Panc1 (cell line): Measurements from ENCODE around the gene MCF2L.

Experiments used
- POLR2AphosphoS5 ChIP-seq: IDR thresholded peaks from 2 replicates; pipeline ENCODE4 v1.6.1; 2012; ENCODE audit warnings: mild to moderate bottlenecking, low read depth, low read length, moderate library complexity
- SIN3A ChIP-seq: IDR thresholded peaks from 2 replicates; pipeline ENCODE4 v1.6.1; 2012; ENCODE audit warnings: low read depth, mild to moderate bottlenecking, low read length, moderate library complexity, borderline replicate concordance; ENCODE audit not compliant: insufficient read depth
- TCF7L2 ChIP-seq: IDR thresholded peaks from 2 replicates; pipeline ENCODE4 v1.6.1; 2011; ENCODE audit warnings: mild to moderate bottlenecking, low read depth, low read length, inconsistent platforms
- TF ChIP-seq, protein P1 (sequence below): fragments of 450-650 bp; IDR thresholded peaks from 2 replicates; pipeline ENCODE4 v1.5.1; 2017; ENCODE audit warnings: mild to moderate bottlenecking

DNA sequence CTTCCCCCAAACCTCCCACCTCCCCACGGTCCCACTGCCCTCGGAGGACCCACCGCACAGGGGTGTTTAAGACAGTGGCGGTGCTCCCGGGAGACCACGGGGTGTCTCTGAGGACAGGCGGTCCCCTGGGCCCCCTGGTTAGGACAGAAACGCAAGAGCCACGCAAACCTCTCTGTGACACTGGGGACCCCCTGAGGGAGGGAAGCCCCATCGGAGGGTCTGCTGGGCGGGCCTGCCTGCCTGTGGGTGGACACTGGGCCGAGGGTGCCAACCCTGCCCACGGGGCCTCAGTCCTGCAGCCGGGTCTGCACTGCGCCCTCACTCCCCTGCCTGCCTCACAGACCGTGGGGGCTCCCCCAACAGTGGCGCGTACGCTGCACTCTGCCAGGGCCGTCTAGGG is 17.5 kb downstream of the MCF2L start:
- TF ChIP-seq, protein P1, sequence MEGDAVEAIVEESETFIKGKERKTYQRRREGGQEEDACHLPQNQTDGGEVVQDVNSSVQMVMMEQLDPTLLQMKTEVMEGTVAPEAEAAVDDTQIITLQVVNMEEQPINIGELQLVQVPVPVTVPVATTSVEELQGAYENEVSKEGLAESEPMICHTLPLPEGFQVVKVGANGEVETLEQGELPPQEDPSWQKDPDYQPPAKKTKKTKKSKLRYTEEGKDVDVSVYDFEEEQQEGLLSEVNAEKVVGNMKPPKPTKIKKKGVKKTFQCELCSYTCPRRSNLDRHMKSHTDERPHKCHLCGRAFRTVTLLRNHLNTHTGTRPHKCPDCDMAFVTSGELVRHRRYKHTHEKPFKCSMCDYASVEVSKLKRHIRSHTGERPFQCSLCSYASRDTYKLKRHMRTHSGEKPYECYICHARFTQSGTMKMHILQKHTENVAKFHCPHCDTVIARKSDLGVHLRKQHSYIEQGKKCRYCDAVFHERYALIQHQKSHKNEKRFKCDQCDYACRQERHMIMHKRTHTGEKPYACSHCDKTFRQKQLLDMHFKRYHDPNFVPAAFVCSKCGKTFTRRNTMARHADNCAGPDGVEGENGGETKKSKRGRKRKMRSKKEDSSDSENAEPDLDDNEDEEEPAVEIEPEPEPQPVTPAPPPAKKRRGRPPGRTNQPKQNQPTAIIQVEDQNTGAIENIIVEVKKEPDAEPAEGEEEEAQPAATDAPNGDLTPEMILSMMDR = no peak
- no peak for TF ChIP-seq POLR2AphosphoS5
- no peak for TF ChIP-seq TCF7L2
- TF ChIP-seq SIN3A = no peak
